CD4-positive, alpha-beta T cell (primary cell): ENCODE results near the gene PRSS53. TPM values are rescaled to one million over a fixed set of nuclear protein-coding genes. Genes with fewer than 3 reads are reported as not detected.

Experiments used
- ATAC-seq: fragments of 200-7000 bp; cut with Tn5 transposase; one replicate; pipeline ENCODE4 v1.10.0; 2022; ENCODE audit warnings: mild to moderate bottlenecking; ENCODE audit not compliant: poor library complexity
- CTCF ChIA-PET: fragments of 350-600 bp; sonication (Branson Sonifier 250); formaldehyde crosslinking; loops from one replicate; lab custom pipeline; 2021; ENCODE audit warnings: antibody characterized with exemption, inconsistent platforms; lab: Charles Lee
- POLR2A ChIA-PET: fragments of 350-600 bp; sonication (Branson Sonifier 250); formaldehyde crosslinking; loops from one replicate; lab custom pipeline; 2021; ENCODE audit warnings: antibody characterized with exemption, inconsistent platforms; lab: Charles Lee
- DNase-seq, 14 experiments: peaks; one replicate each; pipeline ENCODE4 v3.0.0-alpha.2; 2013 to 2020; ENCODE audit warnings: mixed read lengths in 2 of 14
- H3K27ac ChIP-seq, 2 donors: one replicate each; pipeline versions ENCODE4 v1.5.1 to v1.7.0; 2013; ENCODE audit warnings: low read length in 2 of 2, low read depth in 1 of 2, mild to moderate bottlenecking in 1 of 2
- H3K27me3 ChIP-seq, 2 experiments: 1 replicate in 1 of 2; 2 replicates in 1 of 2; pipeline versions ENCODE4 v1.6.1 to v1.7.0; 2013; ENCODE audit warnings: low read length in 2 of 2, control low read depth in 1 of 2, mild to moderate bottlenecking in 1 of 2, moderate library complexity in 1 of 2; ENCODE audit not compliant: insufficient read depth in 2 of 2, control insufficient read depth in 1 of 2
- H3K36me3 ChIP-seq: one replicate; pipeline ENCODE4 v1.6.1; 2013; ENCODE audit warnings: low read length, control low read depth; ENCODE audit not compliant: insufficient read depth
- H3K4me1 ChIP-seq: one replicate; pipeline ENCODE4 v1.6.1; 2013; ENCODE audit warnings: low read length, control low read depth; ENCODE audit not compliant: insufficient read depth
- H3K4me3 ChIP-seq: one replicate; pipeline ENCODE4 v1.5.1; 2013; ENCODE audit warnings: mild to moderate bottlenecking, low read length, moderate library complexity
- H3K9me3 ChIP-seq, 2 experiments: 1 replicate in 1 of 2; 2 replicates in 1 of 2; pipeline versions ENCODE4 v1.6.1 to v1.7.0; 2013; ENCODE audit warnings: low read length in 2 of 2, mild to moderate bottlenecking in 2 of 2, control low read depth in 1 of 2, moderate library complexity in 1 of 2; ENCODE audit not compliant: control insufficient read depth in 1 of 2, insufficient read depth in 1 of 2
- H3K27ac Mint-ChIP-seq: one replicate; pipeline ENCODE4 v1.8.0; 2020; ENCODE audit warnings: mixed read lengths
- H3K27me3 Mint-ChIP-seq: one replicate; pipeline ENCODE4 v1.8.0; 2021; ENCODE audit warnings: mixed read lengths
- H3K36me3 Mint-ChIP-seq: one replicate; pipeline ENCODE4 v1.8.0; 2021; ENCODE audit warnings: low read depth, mixed read lengths
- H3K4me1 Mint-ChIP-seq: one replicate; pipeline ENCODE4 v1.8.0; 2021; ENCODE audit warnings: low read depth, mixed read lengths
- H3K4me3 Mint-ChIP-seq: one replicate; pipeline ENCODE4 v1.8.0; 2020; ENCODE audit warnings: mild to moderate bottlenecking, mixed read lengths
- H3K9me3 Mint-ChIP-seq: one replicate; pipeline ENCODE4 v1.8.0; 2020; ENCODE audit warnings: mixed read lengths
- CTCF ChIP-seq: fragments of 200-600 bp; IDR thresholded peaks from one replicate; pipeline ENCODE4 v1.8.0; 2022; ENCODE audit warnings: antibody characterized with exemption, mild to moderate bottlenecking
- intact Hi-C, 2 experiments: fragments of 100-400 bp; cut with DNase I in 1 of 2; cut with micrococcal nuclease in 1 of 2; formaldehyde crosslinking; loops; one replicate each; pipeline versions ENCODE4 v1.15.1 to v1.9.0; 2023 to 2025; cut with DNase I, micrococcal nuclease
- total RNA-seq, 174 experiments: library from RNA in 2 of 174; stranded (reverse) in 2 of 174; gene quantifications; one replicate each; pipeline ENCODE4 v1.2.3 and lab custom pipeline; 2021 to 2026

Gene PRSS53
- total RNA-seq, 2 experiments from 2014 or later: 3.5 to 3.9 TPM

GRCh38 chr16:31067342-31067741 lies 21.4 kb downstream of the PRSS53 start:
- Mint-ChIP-seq H3K4me3 (no peak overlapping the region), H3K4me1 (peaks cover 55% of the 10 kb centered on the region), H3K36me3 (peaks cover 17% of the 10 kb centered on the region), H3K9me3 (no peaks in the 10 kb centered on the region), H3K27ac (no peak overlapping the region), H3K27me3 (no peaks in the 10 kb centered on the region)
- no peak for TF ChIP-seq CTCF
- intact Hi-C loops: no loop called here
- Histone ChIP-seq H3K9me3 (no peaks in the 10 kb centered on the region), H3K27me3 (no peaks in the 10 kb centered on the region), H3K4me1 (peaks cover 41% of the 10 kb centered on the region), H3K36me3 (no peaks in the 10 kb centered on the region), H3K4me3 (no peak overlapping the region), H3K27ac (no peak overlapping the region)
- DNase-seq (no peak), ATAC-seq (no peak)
- POLR2A ChIA-PET: no interaction called here
- CTCF ChIA-PET: no interaction called here

GRCh38 chr16:31064882-31065461 lies 23.8 kb downstream of the PRSS53 start:
- DNase-seq (no peak), ATAC-seq (no peak)
- Histone ChIP-seq H3K36me3 (peaks cover 17% of the 10 kb centered on the region), H3K9me3 (no peaks in the 10 kb centered on the region), H3K27ac (peak overlapping the region in 1 of 2 donors; percentile 2), H3K4me3 (no peak overlapping the region), H3K4me1 (peaks cover 53% of the 10 kb centered on the region), H3K27me3 (no peaks in the 10 kb centered on the region)
- peaks cover 32% of the 10 kb centered on the region for H3K36me3 Mint-ChIP-seq
- intact Hi-C loops: no loop called here
- H3K27me3 Mint-ChIP-seq: no peaks in the 10 kb centered on the region
- no peaks in the 10 kb centered on the region for H3K9me3 Mint-ChIP-seq
- peaks cover 46% of the 10 kb centered on the region for H3K4me1 Mint-ChIP-seq
- TF ChIP-seq CTCF: no peak
- peak overlapping the region; percentile 72 for H3K27ac Mint-ChIP-seq
- CTCF ChIA-PET: no interaction called here
- POLR2A ChIA-PET: interaction anchor here (0.6 to 1.4 kb wide), 3 partner anchors 9 to 137 kb away, joined by 3 to 12 read pairs (median 3); partner anchors contain the start of genes ZNF646 and ZNF668
- H3K4me3 Mint-ChIP-seq: peak overlapping the region; percentile 58

- ChIA-PET POLR2A (interaction anchor here (0.6 to 1.4 kb wide), 3 partner anchors 10 to 734 kb away, joined by 3 to 12 read pairs (median 3); partner anchors contain the start of genes ZNF646 and ZNF668), CTCF (no interaction called here)
- peaks cover 17% of the 10 kb centered on the region for H3K36me3 ChIP-seq
- peaks cover 36% of the 10 kb centered on the region for H3K36me3 Mint-ChIP-seq
- intact Hi-C loops: no loop called here
- no peaks in the 10 kb centered on the region for H3K27me3 Mint-ChIP-seq
- no peak for TF ChIP-seq CTCF
- no peaks in the 10 kb centered on the region for H3K9me3 ChIP-seq
- H3K4me1 Mint-ChIP-seq: peaks cover 42% of the 10 kb centered on the region
- peak overlapping the region; percentile 72 for H3K27ac Mint-ChIP-seq
- H3K27ac ChIP-seq: no peak overlapping the region
- no peaks in the 10 kb centered on the region for H3K9me3 Mint-ChIP-seq
- DNase-seq (peak in 4 of 14 experiments; percentile 13 to 68 (median 48)), ATAC-seq (peak; percentile 48)
- no peaks in the 10 kb centered on the region for H3K27me3 ChIP-seq
- H3K4me1 ChIP-seq: peaks cover 53% of the 10 kb centered on the region
- H3K4me3 ChIP-seq: peak overlapping the region; percentile 19
- peak overlapping the region; percentile 58 for H3K4me3 Mint-ChIP-seq
Measured at GRCh38 chr16:31063843-31064611, 24.7 kb downstream of the PRSS53 start.
